HG03280 (cell line): Measurements from ENCODE around the gene SLC29A1.
"Not testable (repeated sequence)": the region's sequence is repeated elsewhere in the genome, so short reads cannot be mapped to it uniquely, and the experiment has no call there.

Experiments
- ATAC-seq: cut with Tn5 transposase; IDR thresholded peaks from one replicate; pipeline ENCODE4 v1.9.1; 2021; ENCODE audit warnings: mild to moderate bottlenecking, moderate library complexity; ENCODE audit not compliant: unreplicated experiment

The SLC29A1 gene

GRCh38 chr6:44193307-44193910 is 30.0 kb upstream of the SLC29A1 start:
- ATAC-seq, result no peak

DNA sequence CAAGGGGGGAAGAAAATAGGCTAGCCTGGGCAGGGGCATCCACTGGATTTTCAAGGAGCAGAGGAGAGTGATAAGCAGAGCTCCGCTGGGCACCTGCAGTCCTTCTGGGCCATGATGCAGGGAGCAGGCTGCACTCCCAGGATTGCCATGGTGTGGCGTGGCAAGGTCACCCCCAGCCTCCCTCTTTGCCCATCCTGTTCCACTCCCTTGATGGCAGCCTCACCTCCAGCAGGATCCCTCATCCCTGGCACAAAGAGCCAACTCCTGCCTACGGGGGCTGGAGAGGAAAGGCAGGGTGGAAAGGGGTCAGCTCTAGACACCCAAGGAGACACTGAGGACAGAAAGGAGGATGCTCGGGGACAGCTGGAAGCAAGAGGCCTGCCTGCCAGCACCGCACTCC is 29.1 kb upstream of the SLC29A1 start:
- no peak for ATAC-seq

GRCh38 chr6:44196351-44196750 is 27.0 kb upstream of the SLC29A1 start:
- ATAC-seq, result not testable (repeated sequence)

DNA sequence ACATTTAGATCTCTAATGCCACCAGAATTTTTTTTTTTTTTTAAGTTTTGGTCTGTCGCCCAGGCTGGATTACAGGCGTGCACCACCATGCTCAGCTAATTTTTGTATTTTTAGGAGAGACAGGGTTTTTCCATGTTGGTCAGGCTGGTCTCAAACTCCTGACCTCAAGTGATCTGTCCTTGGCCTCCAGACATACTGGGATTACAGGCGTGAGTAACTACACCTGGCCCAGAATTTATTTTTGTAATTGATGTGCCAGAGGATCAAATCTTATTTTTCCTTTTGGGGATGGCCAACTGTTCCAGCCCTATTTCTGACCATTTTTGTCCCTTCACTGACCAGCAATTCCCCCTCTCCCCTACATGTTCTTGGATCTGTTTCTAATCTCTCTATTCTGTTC is 24.7 kb upstream of the SLC29A1 start:
- no peak for ATAC-seq

- ATAC-seq, result no peak
These were observed 23.5 kb upstream of the SLC29A1 start for GRCh38 chr6:44199883-44200282.

DNA sequence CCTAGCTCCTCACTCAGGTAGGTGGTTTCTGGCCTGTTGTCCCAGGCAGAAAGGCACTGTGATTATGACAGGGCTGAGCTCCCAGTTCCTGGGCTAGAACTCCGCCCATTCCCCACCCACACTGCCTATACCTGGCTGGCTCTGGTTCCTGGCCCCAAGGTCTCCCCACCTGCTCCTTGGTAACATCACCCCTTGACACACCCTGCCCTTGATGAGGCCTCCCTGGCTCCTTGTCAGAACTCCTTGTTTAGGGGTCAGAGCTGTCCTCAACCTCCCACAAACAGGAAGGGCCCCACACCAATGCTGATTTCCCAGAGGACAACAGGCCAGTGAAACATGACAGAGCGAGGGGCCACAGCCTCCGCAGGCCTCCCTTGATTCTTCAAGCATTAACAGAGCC is 22.2 kb upstream of the SLC29A1 start:
- no peak for ATAC-seq

DNA sequence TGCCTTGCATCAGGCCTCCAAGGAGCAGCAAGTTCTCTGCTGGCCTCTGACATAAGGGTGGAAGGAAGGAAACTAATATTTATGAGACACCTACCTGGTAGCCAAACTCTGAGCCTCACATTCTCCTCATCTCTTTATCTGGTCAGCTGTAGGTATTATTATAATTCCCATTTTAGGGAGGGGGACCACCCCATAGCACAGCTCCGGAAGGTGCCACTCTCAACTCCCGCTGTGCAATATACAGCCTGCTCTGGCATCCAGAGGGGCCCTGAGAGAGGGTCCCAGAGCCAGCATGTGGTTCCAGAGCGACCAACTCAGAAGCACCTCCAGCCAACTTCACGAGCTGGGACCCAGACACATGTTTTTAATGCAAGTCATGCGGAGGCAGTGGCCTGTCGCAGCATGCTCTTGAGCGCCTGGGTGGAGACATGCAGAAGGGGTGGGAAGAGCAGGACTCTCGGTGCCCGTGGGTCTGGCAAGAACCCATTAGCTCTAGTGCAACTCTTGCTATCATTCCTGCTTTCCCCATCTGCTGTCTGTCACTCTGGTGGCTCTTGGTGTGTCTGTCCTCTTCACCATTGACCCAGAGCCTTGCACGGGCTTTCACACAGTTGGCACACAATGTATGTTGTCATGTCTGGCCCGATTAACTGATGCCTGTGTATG is 21.6 kb upstream of the SLC29A1 start:
- no peak for ATAC-seq

- ATAC-seq, result no peak
These were observed 20.9 kb upstream of the SLC29A1 start for GRCh38 chr6:44202332-44202971.

- ATAC-seq, result no peak
These were observed 20.2 kb upstream of the SLC29A1 start for GRCh38 chr6:44202972-44203750.

GRCh38 chr6:44203955-44204354 is 19.4 kb upstream of the SLC29A1 start:
- ATAC-seq, result no peak

- no peak for ATAC-seq
These were observed 15.4 kb upstream of the SLC29A1 start for GRCh38 chr6:44207966-44208365.

- no peak for ATAC-seq
These were observed 12.1 kb upstream of the SLC29A1 start for GRCh38 chr6:44211284-44211683.

DNA sequence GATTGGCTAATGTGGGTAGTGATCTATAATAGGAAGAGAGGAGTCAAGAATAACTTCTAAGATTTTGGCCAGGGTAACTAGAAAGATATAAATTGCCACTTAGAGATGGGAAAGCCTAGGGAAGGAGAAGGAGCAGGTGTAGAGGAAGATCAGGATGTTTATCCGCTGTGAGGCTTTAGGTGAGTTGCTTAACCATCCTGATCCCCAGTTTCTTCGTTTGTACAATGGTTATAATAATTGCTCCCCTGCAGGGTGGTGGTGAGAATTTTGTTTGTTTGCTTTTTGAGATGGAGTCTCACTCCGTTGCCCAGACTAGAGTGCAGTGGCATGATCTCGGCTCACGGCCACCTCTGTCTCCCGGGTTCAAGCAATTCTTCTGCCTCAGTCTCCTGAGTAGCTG is 9.1 kb upstream of the SLC29A1 start:
- no peak for ATAC-seq

- ATAC-seq, result no peak
These were observed 6.6 kb upstream of the SLC29A1 start, which contains the start of gene MYMX for GRCh38 chr6:44216677-44217331. Gene MYMX, plus strand, starts transcription at chr6:44216926. Its CDS starts 546 bp downstream, at chr6:44217472.

- no peak for ATAC-seq
These were observed 5.9 kb upstream of the SLC29A1 start for GRCh38 chr6:44217332-44218143.

DNA sequence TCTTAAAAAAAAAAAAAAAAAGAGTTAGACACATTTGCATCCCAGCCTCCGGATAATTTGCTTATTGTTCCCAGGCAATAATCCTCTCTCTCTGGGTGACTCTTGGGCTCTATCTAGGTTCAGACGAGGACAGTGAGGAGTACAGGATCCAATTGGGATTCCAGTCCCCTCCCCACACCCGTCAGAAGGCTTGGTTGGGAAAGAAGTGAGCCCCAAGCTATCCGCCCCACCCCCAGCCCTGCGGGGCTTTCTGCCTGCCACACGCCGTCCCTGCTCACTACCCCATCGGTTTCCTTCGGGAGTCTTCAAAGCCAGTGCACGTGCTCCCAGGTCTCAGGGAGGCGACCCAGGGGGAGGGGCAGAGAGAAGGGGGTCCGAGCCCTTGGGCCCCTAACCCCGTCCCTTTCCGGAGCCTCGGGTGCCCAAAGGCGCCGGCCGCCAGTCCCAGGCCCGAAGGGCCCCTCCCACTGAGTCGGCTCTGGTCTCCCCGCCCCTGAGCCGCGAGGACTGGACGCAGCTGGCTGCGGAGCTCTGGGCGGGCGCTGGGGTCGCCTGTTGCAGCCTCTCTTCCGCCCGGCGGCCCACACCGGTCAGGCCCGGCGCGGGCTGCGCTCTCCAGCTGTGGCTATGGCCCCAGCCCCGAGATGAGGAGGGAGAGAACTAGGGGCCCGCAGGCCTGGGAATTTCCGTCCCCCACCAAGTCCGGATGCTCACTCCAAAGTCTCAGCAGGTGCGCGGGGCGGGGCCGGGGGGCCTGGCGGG is 4.2 kb upstream of the SLC29A1 start:
- peak; percentile 59 for ATAC-seq

DNA sequence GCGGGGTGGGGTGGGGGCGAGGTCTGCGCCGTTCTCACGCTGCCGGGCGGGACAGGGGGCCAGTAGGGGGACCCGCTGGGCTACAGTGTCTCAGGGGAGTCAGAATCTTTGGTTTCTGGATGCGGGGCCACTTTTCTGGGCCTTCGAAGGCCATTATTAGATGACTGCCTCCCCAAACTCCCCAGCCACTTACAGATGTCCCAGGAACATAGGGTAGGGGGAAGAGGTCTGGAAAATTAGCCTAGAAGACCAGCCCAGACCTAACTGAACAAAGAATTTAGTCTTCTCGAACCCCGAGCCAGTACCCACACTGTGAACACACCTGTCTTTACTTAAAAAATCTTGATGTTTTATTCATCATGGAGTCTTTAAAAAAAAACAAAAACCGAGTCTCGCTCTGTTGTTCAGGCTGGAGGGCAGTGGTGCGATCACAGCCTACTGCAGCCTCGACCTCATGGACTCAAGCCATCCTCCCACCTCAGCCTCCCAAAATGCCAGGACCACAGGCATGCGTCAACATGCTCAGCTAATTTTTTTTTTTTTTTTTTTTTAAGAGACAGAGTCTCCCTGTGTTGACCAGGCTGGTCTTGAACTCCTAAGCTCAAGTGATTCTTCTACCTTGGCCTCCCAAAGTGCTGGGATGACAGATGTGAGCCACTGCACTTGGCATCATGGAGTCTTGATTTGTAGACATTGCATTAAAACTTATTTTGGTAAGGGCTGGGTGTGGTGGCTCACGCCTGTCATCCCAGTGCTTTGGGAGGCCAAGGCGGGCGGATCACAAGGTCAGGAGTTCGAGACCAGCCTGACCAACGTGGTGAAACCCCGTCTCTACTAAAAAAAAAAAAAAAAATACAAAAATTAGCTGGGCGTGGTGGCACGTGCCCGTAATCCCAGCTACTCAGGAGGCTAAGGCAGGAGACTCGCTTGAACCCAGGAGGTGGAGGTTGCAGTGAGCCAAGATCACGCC is 3.3 kb upstream of the SLC29A1 start:
- no peak for ATAC-seq

GRCh38 chr6:44220913-44221290 is 2.5 kb upstream of the SLC29A1 start:
- ATAC-seq, result no peak
